ENCODE measurements around the gene A3GALT2. TPM values are rescaled to one million over a fixed set of nuclear protein-coding genes. Genes with fewer than 3 reads are reported as not detected.

A3GALT2 gene
- polyA plus RNA-seq, 1 of the 3 experiments (the other 2 are of a cell fraction), result 0.07 TPM

DNA sequence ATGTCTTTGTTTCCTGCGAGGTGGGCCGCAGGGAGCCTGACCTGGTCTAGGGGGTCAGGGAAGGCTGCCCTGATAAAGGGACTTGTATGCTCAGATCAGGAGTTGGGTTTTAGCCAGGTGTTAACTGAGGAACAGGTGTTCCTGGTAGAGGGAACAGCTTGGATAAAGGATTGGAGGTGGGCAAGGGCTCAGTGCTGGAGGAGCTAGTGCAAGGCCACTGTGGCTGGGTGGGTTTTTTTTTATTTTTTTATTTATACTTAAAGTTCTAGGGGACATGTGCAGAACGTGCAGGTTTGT is 31.1 kb downstream of the A3GALT2 start:
- no peak overlapping the region for H3K4me2 ChIP-seq
- no peak overlapping the region for H3K4me3 ChIP-seq (ENCODE audit: low read depth in 2 of 2, low read length in 1 of 2)
- H3K27me3 ChIP-seq (ENCODE audit: insufficient read depth), result no peaks in the 10 kb centered on the region
- H3K9me3 ChIP-seq, result no peaks in the 10 kb centered on the region
- no peak overlapping the region for H3K27ac ChIP-seq (ENCODE audit: low read depth in 2 of 2, low read length in 1 of 2)
- CTCF ChIA-PET, result interaction anchor here (1.5 kb wide), 1 partner anchor 8 kb away, joined by 6 read pairs; no protein-coding TSS in a partner anchor
- H2AFZ ChIP-seq (ENCODE audit: low read depth), result no peak overlapping the region
- no peaks in the 10 kb centered on the region for H3F3A ChIP-seq (replicated peaks; ENCODE audit: insufficient read depth)
- peaks cover 17 to 31% of the 10 kb centered on the region in 2 experiments for H3K36me3 ChIP-seq (replicated peaks in 1 of 2; ENCODE audit: control insufficient read depth in 1 of 2, insufficient read depth in 2 of 2, low read length in 1 of 2)
- H3K9ac ChIP-seq, result no peak overlapping the region
- TF ChIP-seq RAD21 (IDR thresholded peaks at IDR 0.05; ENCODE audit: low read length), result no peak
- TF ChIP-seq CTCF (IDR thresholded peaks at IDR 0.05), result no peak
- TF ChIP-seq TAF1 (IDR thresholded peaks at IDR 0.05; ENCODE audit: borderline replicate concordance, low read depth, low read length), result no peak
- TF ChIP-seq EZH2phosphoT487 (IDR thresholded peaks at IDR 0.05; ENCODE audit: borderline replicate concordance, low read depth), result no peak
- TF ChIP-seq EP300 (IDR thresholded peaks at IDR 0.05; ENCODE audit: borderline replicate concordance in 1 of 2, low read depth in 1 of 2, low read length in 1 of 2), result no peak
- H3K4me1 ChIP-seq (ENCODE audit: control insufficient read depth in 1 of 2, insufficient read depth in 2 of 2, low read depth in 1 of 2, low read length in 1 of 2), result peaks cover 0 to 5% of the 10 kb centered on the region in 2 experiments; a peak in 1 of 4 replicates
- peaks cover 3% of the 10 kb centered on the region; the same call in 1 of the 2 replicates for H3K79me2 ChIP-seq (ENCODE audit: insufficient read depth)
- 87% methylated on average over 3 of the region's 3 CpGs for WGBS (ENCODE audit: low lambda C conversion rate)
- no peak for DNase-seq
- no peaks in the 10 kb centered on the region for H3K9me2 ChIP-seq
- POLR2A ChIA-PET, result no interaction called here
- 0 out of 2 replicates have a peak, but pooled peaks cover 8% of the 10 kb centered on the region for H4K20me1 ChIP-seq (ENCODE audit: insufficient read depth)

- H3K9me2 ChIP-seq, result no peaks in the 10 kb centered on the region
- TF ChIP-seq TCF12 (IDR thresholded peaks at IDR 0.05), result no peak
- TF ChIP-seq MEF2A (IDR thresholded peaks at IDR 0.05; ENCODE audit: borderline replicate concordance, low read depth), result no peak
- TF ChIP-seq ELF1 (IDR thresholded peaks at IDR 0.05), result no peak
- TF ChIP-seq YY1 (IDR thresholded peaks at IDR 0.05; ENCODE audit: low read depth), result no peak
- TF ChIP-seq NRF1 (IDR thresholded peaks at IDR 0.05; ENCODE audit: low read depth, low read length), result no peak
- TF ChIP-seq, protein P1, sequence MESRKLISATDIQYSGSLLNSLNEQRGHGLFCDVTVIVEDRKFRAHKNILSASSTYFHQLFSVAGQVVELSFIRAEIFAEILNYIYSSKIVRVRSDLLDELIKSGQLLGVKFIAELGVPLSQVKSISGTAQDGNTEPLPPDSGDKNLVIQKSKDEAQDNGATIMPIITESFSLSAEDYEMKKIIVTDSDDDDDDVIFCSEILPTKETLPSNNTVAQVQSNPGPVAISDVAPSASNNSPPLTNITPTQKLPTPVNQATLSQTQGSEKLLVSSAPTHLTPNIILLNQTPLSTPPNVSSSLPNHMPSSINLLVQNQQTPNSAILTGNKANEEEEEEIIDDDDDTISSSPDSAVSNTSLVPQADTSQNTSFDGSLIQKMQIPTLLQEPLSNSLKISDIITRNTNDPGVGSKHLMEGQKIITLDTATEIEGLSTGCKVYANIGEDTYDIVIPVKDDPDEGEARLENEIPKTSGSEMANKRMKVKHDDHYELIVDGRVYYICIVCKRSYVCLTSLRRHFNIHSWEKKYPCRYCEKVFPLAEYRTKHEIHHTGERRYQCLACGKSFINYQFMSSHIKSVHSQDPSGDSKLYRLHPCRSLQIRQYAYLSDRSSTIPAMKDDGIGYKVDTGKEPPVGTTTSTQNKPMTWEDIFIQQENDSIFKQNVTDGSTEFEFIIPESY (IDR thresholded peaks at IDR 0.05; ENCODE audit: borderline replicate concordance, low read depth), result no peak
- no peak for TF ChIP-seq GABPA (IDR thresholded peaks at IDR 0.05; ENCODE audit: low read depth)
- no peak for TF ChIP-seq RXRA (IDR thresholded peaks at IDR 0.05; ENCODE audit: borderline replicate concordance, low read depth)
- no peak for TF ChIP-seq JUND (IDR thresholded peaks at IDR 0.05)
- H3K27me3 ChIP-seq (ENCODE audit: insufficient read depth), result no peaks in the 10 kb centered on the region
- CTCF ChIA-PET, result interaction anchor here (0.7 to 1.5 kb wide), 2 partner anchors 9 to 10 kb away, joined by 4 to 6 read pairs; no protein-coding TSS in a partner anchor
- no peak overlapping the region for H3K4me3 ChIP-seq (ENCODE audit: low read depth in 2 of 2, low read length in 1 of 2)
- 0 out of 2 replicates have a peak, but pooled peaks cover 8% of the 10 kb centered on the region for H4K20me1 ChIP-seq (ENCODE audit: insufficient read depth)
- H3K4me2 ChIP-seq, result no peak overlapping the region
- H3F3A ChIP-seq (replicated peaks; ENCODE audit: insufficient read depth), result no peaks in the 10 kb centered on the region
- POLR2A ChIA-PET, result no interaction called here
- H3K27ac ChIP-seq (ENCODE audit: low read depth in 2 of 2, low read length in 1 of 2), result no peak overlapping the region
- DNase-seq, result no peak
- no peak overlapping the region for H3K9ac ChIP-seq
- H3K79me2 ChIP-seq (ENCODE audit: insufficient read depth), result peaks cover 3% of the 10 kb centered on the region; the same call in 1 of the 2 replicates
- H3K4me1 ChIP-seq (ENCODE audit: control insufficient read depth in 1 of 2, insufficient read depth in 2 of 2, low read depth in 1 of 2, low read length in 1 of 2), result peaks cover 0 to 8% of the 10 kb centered on the region in 2 experiments; a peak in 2 of 4 replicates
- H3K36me3 ChIP-seq (replicated peaks in 1 of 2; ENCODE audit: control insufficient read depth in 1 of 2, insufficient read depth in 2 of 2, low read length in 1 of 2), result peaks cover 23 to 30% of the 10 kb centered on the region in 2 experiments
- no peaks in the 10 kb centered on the region for H3K9me3 ChIP-seq
- no peak overlapping the region for H2AFZ ChIP-seq (ENCODE audit: low read depth)
- WGBS (ENCODE audit: low lambda C conversion rate), result 99% methylated on average over 15 of the region's 16 CpGs
Observed at GRCh38 chr1:33288976-33289857, 31.7 kb downstream of the A3GALT2 start.

All from SK-N-SH (cell line).